Measurements from ENCODE around the gene RBKS.

The RBKS gene

DNA sequence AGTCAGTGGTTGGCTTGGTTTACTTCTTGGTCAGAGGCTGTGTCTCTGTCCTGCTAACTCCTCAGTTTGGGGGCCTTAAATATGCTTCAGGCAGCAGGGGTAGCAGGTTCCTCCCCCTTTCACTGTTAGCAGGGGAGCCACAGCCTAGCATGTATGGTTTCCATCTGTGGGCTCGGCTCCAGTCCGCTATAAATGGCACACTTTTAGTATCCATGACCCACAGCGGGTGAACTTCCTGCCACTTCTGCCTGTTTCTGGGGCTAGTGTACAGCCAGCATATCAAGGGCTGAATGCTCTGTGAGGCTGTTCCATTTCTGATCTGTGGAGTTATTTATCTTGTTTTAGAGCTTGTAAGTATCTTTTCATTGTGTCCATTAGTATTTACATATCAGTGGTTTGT lies 60.4 kb downstream of the RBKS start:
- DNase-seq, result no peak

DNA sequence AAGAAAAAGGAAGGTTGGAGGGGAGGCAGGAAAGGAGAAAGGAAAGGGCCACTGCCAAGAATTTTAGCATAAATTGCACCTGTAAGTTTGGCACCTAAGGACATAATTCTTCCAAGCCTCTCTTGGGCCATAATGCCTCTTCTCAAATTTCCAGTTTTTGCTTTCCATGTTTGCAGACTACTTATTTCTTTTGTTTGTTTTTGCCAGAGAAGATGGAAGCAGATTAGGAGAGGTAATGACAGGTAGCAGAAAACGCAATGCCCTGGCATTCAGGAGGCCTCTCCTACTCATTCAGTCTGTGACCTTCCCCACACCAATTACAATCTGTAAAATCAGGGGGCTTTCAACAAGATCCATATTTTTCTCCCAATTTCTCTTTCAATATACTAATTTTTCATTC lies 61.9 kb downstream of the RBKS start:
- DNase-seq, result no peak

DNA sequence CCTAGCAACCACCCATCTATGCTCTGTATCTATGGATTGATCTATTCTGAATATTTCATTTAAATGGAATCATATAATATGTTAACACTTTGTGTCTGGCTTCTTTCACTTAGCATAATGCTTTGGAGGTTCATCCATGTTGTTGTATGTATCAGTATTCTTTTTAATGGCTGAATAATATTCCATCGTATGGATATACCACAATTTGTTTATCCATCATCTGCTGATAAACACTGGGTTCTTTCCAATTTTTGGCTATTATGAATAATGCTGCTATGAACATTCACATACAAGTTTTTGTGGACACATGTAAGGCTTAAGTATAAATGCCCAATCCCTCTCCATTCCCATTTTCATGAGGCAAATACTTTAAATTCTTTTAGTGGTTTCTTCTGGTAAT lies 65.8 kb downstream of the RBKS start:
- DNase-seq, result no peak

DNA sequence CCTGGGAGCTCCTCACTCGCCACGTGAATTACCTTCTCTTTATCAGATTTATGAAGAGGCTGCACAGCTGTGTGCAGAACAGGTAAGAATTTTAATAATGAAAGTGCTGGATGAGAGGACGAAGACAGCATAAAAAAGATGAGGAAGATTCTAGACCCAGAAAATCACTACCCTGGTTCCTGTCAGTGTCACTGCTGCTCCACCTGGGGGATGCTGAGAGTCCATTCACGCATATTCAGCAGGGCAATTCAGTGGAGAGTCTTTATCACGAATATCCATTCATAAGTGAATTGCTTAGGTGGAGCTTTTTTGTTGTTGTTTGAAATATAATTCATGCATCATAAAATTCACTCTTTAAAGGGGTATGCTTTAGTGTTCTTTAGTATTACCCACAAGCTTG lies 66.6 kb downstream of the RBKS start:
- DNase-seq, result no peak

DNA sequence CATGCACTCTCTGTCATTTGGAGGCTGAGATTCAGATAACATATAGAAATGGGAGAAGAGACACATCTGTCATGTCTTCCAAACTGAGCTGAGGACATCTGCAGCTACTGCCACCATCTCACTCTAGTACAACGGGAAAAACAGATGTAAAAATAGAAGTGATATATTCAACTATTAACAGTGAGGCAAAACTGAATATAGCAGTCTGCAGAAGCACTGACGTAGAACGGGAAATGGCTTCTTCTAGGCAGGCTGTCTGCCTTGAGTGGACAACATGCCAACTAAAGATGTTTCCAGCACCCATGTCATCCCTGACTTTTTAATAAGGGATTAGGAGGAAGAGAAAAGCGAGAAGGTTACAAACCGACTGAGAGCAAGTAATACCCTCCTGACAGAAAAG lies 67.1 kb downstream of the RBKS start:
- DNase-seq, result no peak

DNA sequence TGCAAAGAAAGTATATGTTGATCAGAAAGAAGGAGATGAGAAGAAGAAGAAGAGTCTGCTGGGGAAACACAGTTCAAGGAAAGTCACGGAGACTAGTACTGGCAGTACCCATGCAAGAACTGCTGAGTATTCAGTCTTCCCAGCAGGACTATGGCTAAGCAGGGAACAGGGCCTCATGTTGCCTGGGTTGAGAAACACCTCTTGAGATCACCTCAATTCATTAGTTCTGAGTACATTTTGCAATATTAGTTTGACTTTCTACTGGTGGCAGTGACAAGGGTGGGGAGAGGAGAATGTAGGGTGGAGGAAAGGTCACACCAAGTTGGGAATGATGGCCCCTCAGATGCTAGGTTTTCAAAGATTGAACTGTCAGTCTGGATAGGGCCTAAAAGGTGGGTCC lies 68.1 kb downstream of the RBKS start:
- DNase-seq, result no peak

DNA sequence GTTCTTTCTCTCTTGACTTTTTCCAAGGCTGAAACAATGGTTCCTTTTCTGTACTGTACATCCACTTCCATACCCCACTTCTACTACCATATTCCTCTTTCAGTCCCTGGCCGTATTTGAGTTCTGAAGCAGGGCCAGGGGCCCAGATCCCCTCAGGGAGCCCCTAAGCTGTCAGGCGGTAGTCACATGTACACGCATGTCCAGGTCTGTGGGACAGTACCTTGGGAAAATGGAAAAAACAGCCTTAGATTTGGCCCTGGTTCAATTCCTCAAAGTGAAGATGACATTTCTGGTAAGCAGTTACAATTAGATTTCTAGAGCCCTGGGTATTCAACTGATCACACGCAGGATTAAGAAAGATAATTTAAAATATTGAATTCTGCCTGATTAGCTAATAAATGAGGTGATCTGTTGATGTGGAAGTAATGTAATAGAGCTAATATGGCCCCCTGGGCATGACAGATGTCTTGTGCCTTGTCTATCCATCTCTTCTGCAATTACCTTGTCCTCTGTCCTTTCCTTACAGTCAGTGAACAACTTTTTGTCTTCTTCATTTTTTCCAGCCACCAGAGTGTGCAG lies 74.2 kb downstream of the RBKS start:
- no peak for DNase-seq

DNA sequence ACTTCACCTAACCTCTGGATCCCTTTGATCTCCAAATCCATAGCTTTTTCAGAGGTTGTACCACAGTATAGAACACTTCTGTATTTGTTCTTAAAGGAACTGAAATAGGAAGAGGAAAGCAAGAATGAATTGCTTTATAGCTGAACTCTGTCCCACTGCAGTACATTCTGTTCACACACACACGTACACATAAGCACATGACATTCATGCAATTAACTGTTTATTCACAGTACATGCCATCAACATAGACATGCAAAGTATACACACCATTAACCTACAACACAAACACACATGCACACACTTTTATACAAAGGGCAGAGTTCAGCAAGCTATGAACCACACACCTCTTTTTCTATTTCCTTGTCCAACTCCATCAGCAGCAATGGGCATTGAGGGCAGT lies 75.4 kb downstream of the RBKS start:
- no peak for DNase-seq

DNA sequence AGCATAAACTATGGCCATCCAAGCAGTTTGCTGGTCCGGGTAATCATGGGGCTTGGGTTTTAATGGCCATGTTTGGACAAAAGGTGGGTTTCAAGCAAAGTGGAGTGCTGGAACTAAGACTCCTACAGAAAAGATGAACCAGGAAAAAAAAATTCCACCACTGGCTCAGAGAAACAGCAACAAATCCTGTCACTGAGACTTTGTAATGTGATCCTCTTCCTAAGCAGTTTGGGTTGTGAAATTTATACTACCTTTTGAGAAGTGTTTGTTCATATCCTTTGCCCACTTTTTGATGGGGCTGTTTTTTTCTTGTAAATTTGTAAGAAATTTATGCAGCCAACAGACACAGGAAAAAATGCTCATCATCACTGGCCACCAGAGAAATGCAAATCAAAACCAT lies 78.4 kb downstream of the RBKS start:
- no peak for DNase-seq

DNA sequence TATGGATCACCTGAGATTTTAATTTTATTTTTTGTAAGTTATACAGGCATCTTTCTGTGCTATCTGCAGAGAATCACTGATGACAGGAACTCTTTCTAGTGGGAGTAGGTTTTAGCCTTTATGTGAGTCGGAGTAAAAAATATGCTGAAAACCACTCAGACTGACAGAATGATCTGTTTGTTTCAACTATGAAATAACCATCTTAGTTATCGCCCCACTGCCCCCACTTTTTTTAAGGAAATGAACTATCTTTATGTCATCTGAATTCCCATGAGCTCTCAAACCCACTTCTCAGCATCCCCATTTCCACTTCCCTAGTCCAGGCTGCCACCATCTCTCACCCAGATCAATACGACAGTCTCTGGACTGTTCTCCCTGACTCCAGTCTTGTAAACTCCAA lies 79.7 kb downstream of the RBKS start:
- no peak for DNase-seq

DNA sequence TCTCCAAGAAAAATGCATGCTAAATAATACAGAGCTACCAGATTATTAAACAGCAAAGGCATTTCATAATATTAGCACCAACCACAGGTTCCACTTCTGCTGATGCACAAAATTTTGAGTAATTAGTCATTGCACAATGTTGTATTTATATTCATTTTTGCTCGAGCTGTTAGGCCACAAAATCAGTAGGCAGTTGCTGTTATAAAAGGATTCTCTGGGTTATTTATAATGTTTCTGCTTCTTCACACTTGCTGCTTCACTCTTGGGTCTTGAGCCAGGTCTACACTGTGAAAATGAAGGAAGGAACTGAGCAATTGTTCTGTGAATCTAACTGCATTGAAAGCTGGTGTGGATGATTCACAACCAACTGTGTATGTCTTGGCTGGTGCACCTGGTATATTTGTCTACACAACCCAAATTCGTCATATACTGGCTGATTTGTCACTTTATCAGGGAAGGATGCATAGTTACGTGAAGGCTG lies 80.4 kb downstream of the RBKS start:
- no peak for DNase-seq

DNA sequence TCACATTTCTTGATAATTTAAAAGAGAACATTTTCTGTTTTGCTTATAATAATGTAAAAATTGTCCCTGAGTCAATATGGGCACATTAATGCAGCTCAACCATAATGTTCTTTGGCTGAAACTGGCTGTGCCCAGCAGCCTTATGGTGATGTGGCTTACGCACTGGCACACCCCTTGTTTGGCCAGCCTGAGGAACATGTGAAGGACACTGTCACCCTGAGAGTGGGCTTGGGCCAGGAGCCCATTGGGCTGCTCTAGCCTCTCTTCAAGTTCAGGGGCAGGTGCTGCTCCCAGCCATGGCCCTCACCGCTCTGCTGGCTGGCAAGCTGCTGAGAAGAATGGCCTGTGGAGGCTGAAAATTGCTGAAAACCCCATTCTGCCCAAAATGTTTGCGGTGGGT lies 81.2 kb downstream of the RBKS start:
- DNase-seq, result no peak

DNA sequence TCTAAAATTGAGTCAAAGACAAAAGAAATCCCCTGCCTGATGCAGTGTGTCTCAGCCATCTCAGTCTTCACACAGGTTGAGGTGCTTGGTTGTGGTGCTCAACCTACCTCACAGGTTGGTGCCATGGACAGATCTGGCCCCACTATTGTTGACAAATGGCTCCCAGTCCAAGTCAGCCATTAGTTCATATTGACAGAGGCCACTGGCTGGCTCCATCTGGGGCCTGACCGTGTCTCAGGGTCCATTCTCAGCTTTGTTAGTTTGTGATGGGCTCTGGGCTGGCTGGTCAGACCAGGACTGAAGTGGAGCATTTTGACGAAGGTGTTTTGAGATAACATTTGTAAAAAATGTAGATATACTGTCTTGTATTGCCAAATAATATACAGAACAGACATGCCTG lies 81.8 kb downstream of the RBKS start:
- DNase-seq, result no peak

DNA sequence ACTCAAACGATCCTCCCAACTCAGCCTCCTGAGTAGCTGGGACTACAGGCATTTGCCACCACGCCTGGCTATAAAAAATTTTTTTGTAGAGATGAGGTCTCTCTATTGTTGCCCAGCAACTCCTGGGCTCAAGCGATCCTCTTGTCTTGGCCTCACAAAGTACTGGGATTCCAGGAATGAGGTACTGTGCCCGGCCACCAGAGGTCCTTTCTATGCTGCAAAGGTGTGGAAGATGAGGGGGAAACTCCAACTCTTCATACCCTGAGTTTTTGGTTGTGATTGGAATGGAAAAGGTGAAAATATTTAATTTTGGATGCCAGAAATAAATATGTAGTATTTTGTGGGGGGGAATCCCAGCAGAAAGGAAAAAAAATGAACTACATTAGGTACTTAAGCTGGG lies 82.7 kb downstream of the RBKS start:
- DNase-seq, result peak; percentile 7

GRCh38 chr2:27806311-27807059 lies 83.7 kb downstream of the RBKS start:
- DNase-seq, result no peak

DNA sequence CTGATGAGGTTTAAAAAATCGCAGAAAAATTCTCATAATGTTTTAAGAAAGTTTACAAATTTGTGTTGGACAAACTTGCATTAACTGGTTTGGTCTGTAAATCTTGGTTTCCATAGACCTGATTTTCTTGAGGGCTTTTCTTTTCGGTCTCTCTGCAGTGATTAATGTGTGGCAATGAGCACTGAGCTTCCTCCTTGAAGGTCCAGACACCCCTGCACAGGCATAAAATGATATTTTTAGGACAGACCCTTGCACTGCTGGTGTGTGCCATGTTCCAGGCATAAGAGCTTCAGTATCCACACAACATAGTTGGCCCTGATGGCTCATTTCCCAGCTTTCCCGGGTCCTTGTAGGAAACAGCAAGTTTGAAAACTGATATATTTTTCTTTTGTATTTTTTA lies 85.0 kb downstream of the RBKS start:
- no peak for DNase-seq

DNA sequence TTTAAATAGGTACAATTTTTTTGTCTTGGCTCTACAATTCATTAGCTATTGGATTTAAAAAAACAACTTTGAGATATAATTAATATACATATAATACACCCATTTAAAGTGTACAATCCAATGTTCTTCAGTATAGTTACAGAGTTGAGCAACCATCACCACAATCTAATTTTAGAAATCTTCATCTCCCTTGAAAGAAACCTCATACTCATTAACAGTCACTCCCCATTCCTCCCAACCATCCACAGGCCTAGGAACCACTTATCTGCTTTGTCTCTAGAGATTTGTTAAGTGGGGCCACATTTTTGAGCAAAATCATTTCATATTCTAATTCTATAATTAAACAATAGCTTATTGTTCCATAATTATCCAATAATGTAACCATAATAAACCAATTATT lies 86.0 kb downstream of the RBKS start:
- DNase-seq, result no peak

GRCh38 chr2:27803046-27803445 lies 87.1 kb downstream of the RBKS start:
- DNase-seq, result no peak

DNA sequence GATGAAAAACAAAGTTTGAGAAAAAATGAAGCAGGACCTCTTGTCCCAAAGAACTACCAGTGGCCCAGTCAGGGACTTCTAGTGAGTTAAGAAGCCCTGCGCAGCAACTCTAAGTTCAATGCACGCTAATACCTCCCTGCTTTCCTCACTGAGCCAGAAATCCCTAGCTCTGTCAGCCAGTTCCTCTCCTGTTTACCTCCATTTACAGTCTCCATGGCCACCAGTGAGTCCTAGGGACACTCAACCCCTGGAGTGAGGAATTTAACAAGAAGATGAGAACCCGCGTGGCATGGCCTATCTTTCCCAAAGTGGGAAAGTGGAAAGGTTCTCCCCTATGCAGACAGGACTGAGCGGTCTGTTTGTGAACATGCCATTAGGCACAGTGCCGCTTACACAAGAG lies 87.6 kb downstream of the RBKS start:
- DNase-seq, result no peak

DNA sequence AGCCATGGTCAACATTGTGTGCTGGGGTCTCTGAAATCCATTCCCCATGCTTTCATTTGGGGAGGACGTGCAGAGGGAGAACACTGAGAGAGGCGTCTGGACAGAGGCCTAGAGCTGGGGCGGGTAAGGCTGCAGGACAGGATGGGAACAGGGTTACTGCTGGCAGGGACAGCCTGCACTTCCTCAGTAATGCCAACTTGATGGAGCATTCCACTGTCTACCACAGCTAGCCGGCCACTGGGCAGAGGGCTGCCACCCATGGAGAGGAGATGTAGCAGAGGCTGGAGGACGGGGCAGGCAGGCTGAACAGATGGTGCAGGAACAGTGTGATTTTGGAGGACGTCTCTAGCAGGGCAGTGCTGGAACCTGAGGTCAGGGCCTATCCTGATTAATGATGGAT lies 89.3 kb downstream of the RBKS start:
- no peak for DNase-seq

- no peak for DNase-seq
Measured at GRCh38 chr2:27799646-27800010, 90.6 kb downstream of the RBKS start.

- DNase-seq, result no peak
Measured at GRCh38 chr2:27798948-27799645, 91.1 kb downstream of the RBKS start.

- DNase-seq, result no peak
Measured at GRCh38 chr2:27798486-27798885, 91.7 kb downstream of the RBKS start.

DNA sequence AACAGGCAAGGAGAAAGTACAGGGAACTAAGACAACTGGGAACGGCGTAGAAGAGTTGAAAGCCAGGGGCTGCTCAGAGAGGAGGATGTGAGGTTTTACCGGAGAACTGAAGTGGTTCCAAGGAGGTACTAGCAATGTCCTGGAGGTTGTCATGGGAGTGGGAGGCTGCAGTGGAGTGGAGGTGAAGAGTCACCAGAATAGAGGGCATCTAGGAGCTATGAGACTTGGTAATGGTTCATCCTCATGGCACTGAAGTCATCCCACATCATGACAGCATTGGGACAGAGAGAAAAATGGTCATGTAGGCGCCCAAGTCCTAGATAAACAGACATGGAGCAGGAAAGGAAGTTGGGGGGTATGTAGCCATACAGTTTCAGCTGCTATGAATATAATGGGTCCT lies 92.3 kb downstream of the RBKS start:
- DNase-seq, result no peak

Measured in CD4-positive, alpha-beta T cell treated with Interleukin-12 subunit alpha and Interleukin-12 subunit beta, for 1 hour (primary cell).